SU-DHL-6 (cell line): ENCODE measurements around the gene IP6K3.

Experiments
- H2AFZ ChIP-seq: fragments of 200-600 bp; sonication (generic); 2 replicates; pipeline ENCODE4 v1.6.1; 2014; ENCODE audit warnings: low read depth, mild to moderate bottlenecking, moderate library complexity, mixed read lengths, antibody characterized with exemption, low read length; ENCODE audit not compliant: severe bottlenecking
- H3F3A ChIP-seq: fragments of 200-600 bp; shearing (Covaris generic); 2 replicates; pipeline ENCODE4 v1.6.0; 2016; ENCODE audit warnings: antibody characterized with exemption, mild to moderate bottlenecking; ENCODE audit not compliant: insufficient read depth
- H3K27ac ChIP-seq: fragments of 200-600 bp; sonication (generic); 2 replicates; pipeline ENCODE4 v1.5.1; 2016; ENCODE audit warnings: low read depth, mild to moderate bottlenecking, low read length, moderate library complexity, mixed read lengths
- H3K27me3 ChIP-seq: fragments of 200-600 bp; sonication (generic), shearing (Covaris generic); 2 replicates; pipeline ENCODE4 v1.6.0; 2014; ENCODE audit warnings: mild to moderate bottlenecking, low read length
- H3K36me3 ChIP-seq: fragments of 200-600 bp; sonication (generic); 2 replicates; pipeline ENCODE4 v1.6.1; 2014; ENCODE audit warnings: mild to moderate bottlenecking, low read length, mixed read lengths
- H3K4me2 ChIP-seq: fragments of 300-600, 200-600 bp; shearing (Covaris generic), sonication (generic); 2 replicates; pipeline ENCODE4 v1.6.0; 2014; ENCODE audit warnings: low read length, low read depth, mild to moderate bottlenecking; ENCODE audit not compliant: poor library complexity, severe bottlenecking
- H3K4me3 ChIP-seq: fragments of 200-600 bp; sonication (generic); 2 replicates; pipeline ENCODE4 v1.5.1; 2014; ENCODE audit warnings: antibody characterized with exemption, low read length, mild to moderate bottlenecking, mixed read lengths; ENCODE audit not compliant: insufficient read depth, poor library complexity, severe bottlenecking
- H3K79me2 ChIP-seq: fragments of 200-600 bp; sonication (generic); 2 replicates; pipeline ENCODE4 v1.6.1; 2014; ENCODE audit warnings: mild to moderate bottlenecking, low read length, moderate library complexity; ENCODE audit not compliant: insufficient read depth
- H3K9ac ChIP-seq: fragments of 200-600 bp; sonication (generic); 2 replicates; pipeline ENCODE4 v1.7.0; 2014; ENCODE audit warnings: mild to moderate bottlenecking, low read length
- H3K9me2 ChIP-seq: fragments of 200-600 bp; sonication (generic); replicated peaks from 2 replicates; pipeline ENCODE4 v1.6.1; 2014; ENCODE audit warnings: low read length; ENCODE audit not compliant: insufficient read depth
- H3K9me3 ChIP-seq: fragments of 200-600 bp; sonication (generic); 2 replicates; pipeline ENCODE4 v1.6.1; 2014; ENCODE audit warnings: low read length, mixed read lengths; ENCODE audit not compliant: insufficient read depth
- H4K20me1 ChIP-seq: fragments of 200-600 bp; sonication (generic); 2 replicates; pipeline ENCODE4 v1.6.1; 2014; ENCODE audit warnings: low read depth, mild to moderate bottlenecking, antibody characterized with exemption, low read length, moderate library complexity, mixed read lengths
- CTCF ChIP-seq: fragments of 200-600 bp; sonication (generic); IDR thresholded peaks from one replicate; pipeline ENCODE4 v1.5.1; 2017; ENCODE audit warnings: antibody characterized with exemption, mild to moderate bottlenecking, low read length, moderate library complexity; ENCODE audit not compliant: insufficient read depth, poor library complexity, severe bottlenecking
- EZH2phosphoT487 ChIP-seq: fragments of 200-600 bp; sonication (generic), shearing (Covaris generic); conservative IDR thresholded peaks from 2 replicates; pipeline ENCODE4 v1.6.1; 2018; ENCODE audit warnings: mild to moderate bottlenecking, antibody characterized with exemption, low read length, moderate library complexity, mixed read lengths

Gene IP6K3

GRCh38 chr6:33717934-33718455 is 28.7 kb downstream of the IP6K3 start:
- 0 out of 2 replicates have a peak, but pooled peaks cover 4% of the 10 kb centered on the region for H3K27me3 ChIP-seq
- no peaks in the 10 kb centered on the region for H3K36me3 ChIP-seq
- H2AFZ ChIP-seq, result no peak overlapping the region
- no peaks in the 10 kb centered on the region for H3K9me3 ChIP-seq
- H3K79me2 ChIP-seq, result no peaks in the 10 kb centered on the region
- H3F3A ChIP-seq, result no peaks in the 10 kb centered on the region
- no peaks in the 10 kb centered on the region for H3K9me2 ChIP-seq
- no peak for TF ChIP-seq CTCF
- no peak for TF ChIP-seq EZH2phosphoT487
- no peaks in the 10 kb centered on the region for H4K20me1 ChIP-seq
- H3K4me2 ChIP-seq, result no peak overlapping the region
- no peak overlapping the region for H3K9ac ChIP-seq
- H3K27ac ChIP-seq, result no peak overlapping the region
- H3K4me3 ChIP-seq, result no peak overlapping the region

GRCh38 chr6:33716890-33717632 is 29.6 kb downstream of the IP6K3 start:
- no peak for TF ChIP-seq CTCF
- TF ChIP-seq EZH2phosphoT487, result no peak
- H3K4me2 ChIP-seq, result no peak overlapping the region
- no peaks in the 10 kb centered on the region for H3K9me2 ChIP-seq

GRCh38 chr6:33716379-33716778 is 30.3 kb downstream of the IP6K3 start:
- no peak overlapping the region for H3K4me3 ChIP-seq
- no peaks in the 10 kb centered on the region for H3K9me3 ChIP-seq
- H2AFZ ChIP-seq, result no peak overlapping the region
- H3K9ac ChIP-seq, result no peak overlapping the region
- no peaks in the 10 kb centered on the region for H3K27me3 ChIP-seq
- H3K27ac ChIP-seq, result no peak overlapping the region
- no peaks in the 10 kb centered on the region for H3K36me3 ChIP-seq
- H3F3A ChIP-seq, result peaks cover 5% of the 10 kb centered on the region
- H3K79me2 ChIP-seq, result no peaks in the 10 kb centered on the region
- no peak overlapping the region for H3K4me2 ChIP-seq
- no peaks in the 10 kb centered on the region for H4K20me1 ChIP-seq
- TF ChIP-seq CTCF (no peak), EZH2phosphoT487 (no peak)
- H3K9me2 ChIP-seq, result no peaks in the 10 kb centered on the region

More at GRCh38 chr6:33716890-33717632, 29.6 kb downstream of the IP6K3 start:
- H3K4me3 ChIP-seq, result no peak overlapping the region
- no peaks in the 10 kb centered on the region for H3K9me3 ChIP-seq
- H3K27ac ChIP-seq, result no peak overlapping the region
- H3F3A ChIP-seq, result peaks cover 1% of the 10 kb centered on the region
- no peaks in the 10 kb centered on the region for H4K20me1 ChIP-seq
- no peak overlapping the region for H2AFZ ChIP-seq
- no peaks in the 10 kb centered on the region for H3K36me3 ChIP-seq
- H3K9ac ChIP-seq, result no peak overlapping the region
- H3K79me2 ChIP-seq, result no peaks in the 10 kb centered on the region
- H3K27me3 ChIP-seq, result no peaks in the 10 kb centered on the region
